Bronchus fibroblast of lung (primary cell): Measurements from ENCODE around the gene VPS33A. TPM values are rescaled to one million over a fixed set of nuclear protein-coding genes. Genes with fewer than 3 reads are reported as not detected.

Source experiments
- total RNA-seq: library from RNA; depleted of rRNA; stranded (reverse); fragments of >200 nt; gene quantifications from 2 replicates; pipeline ENCODE4 v1.2.3, GENCODE V29; 2015

Gene VPS33A
- total RNA-seq = 15.3 and 15.5 TPM in 2 replicates

GRCh38 chr12:122266230-122266901, at the start of gene VPS33A:
Gene VPS33A, minus strand, starts transcription at chr12:122266494. Its CDS starts 86 bp downstream, at chr12:122266408.

GRCh38 chr12:122225683-122226365, 40.5 kb downstream of the VPS33A start, which contains the start of gene DIABLO:
Gene DIABLO, minus strand, starts transcription at chr12:122226052. Its CDS starts 38 bp downstream, at chr12:122226014.

GRCh38 chr12:122203301-122204166, 62.8 kb downstream of the VPS33A start, which contains the start of gene B3GNT4:
Gene B3GNT4, plus strand, starts transcription at chr12:122203709. Its CDS starts 910 bp downstream, at chr12:122204619.

GRCh38 chr12:122182887-122183587, 83.3 kb downstream of the VPS33A start, which contains the start of gene LRRC43:
Gene LRRC43, plus strand, starts transcription at chr12:122183123. Its CDS starts 22 bp downstream, at chr12:122183145.

Other genes starting within 250 kb of the VPS33A start
- gene BCL7A, start 244.6 kb downstream of the VPS33A start, total RNA-seq = 3.4 and 6.1 TPM in 2 replicates
- 7.0 and 7.7 TPM in 2 replicates for gene MLXIP, start 187.7 kb downstream of the VPS33A start, total RNA-seq
- not detected in 2 replicates for gene IL31, start 92.3 kb downstream of the VPS33A start, total RNA-seq
- gene LRRC43, start 83.4 kb downstream of the VPS33A start, total RNA-seq = 1.3 and 1.5 TPM in 2 replicates
- 0.34 and 0.59 TPM in 2 replicates for gene B3GNT4, start 62.8 kb downstream of the VPS33A start, total RNA-seq
- gene DIABLO, start 40.4 kb downstream of the VPS33A start, total RNA-seq = 53.8 and 60.1 TPM in 2 replicates
- 24.7 and 29.4 TPM in 2 replicates for gene CLIP1, start 156.2 kb upstream of the VPS33A start, total RNA-seq
- gene ZCCHC8, start 234.4 kb upstream of the VPS33A start, total RNA-seq = 12.2 and 14.8 TPM in 2 replicates